ENCODE results near the gene GDPD5.

Gene GDPD5

DNA sequence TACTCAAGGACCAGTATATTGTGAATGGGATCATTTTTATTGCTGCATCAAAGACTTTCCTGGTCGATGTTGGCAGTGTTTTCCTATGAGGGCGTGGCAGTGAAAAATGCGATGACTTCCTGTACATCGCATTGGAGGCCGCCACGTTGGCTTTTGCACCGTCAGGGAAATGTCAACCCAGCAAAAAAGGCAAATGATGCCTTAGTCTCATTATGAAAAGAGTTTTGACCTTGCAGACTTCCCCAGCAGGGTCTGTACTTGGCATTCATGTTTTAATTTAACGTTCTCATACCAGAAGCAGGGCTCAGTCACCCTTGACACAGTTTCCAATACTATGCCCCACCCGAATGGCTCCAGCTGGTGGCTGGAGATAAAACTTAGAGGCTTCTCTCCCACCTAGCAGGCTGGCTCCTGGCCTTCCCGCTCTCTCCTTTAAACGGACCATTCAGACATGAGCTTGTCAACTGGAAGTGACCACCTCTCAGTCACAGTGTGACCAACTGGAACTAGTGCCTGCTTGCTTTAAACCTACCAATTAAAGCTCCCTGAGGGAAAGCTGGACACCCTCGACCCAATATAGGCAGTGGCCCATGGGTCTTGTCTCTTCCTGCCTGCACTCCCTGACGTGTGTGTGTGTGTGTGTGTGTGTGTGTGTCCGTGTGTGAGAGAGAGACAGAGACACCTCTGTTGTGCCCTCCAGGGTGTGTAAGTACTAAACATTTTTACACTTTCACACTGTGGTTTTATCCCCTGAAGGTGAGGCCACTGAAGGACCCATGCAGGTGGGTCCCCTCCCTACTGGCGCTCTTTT, 8.7 kb upstream of the GDPD5 start:
- DNase-seq = no peak

- DNase-seq = no peak
These were observed 8.1 kb upstream of the GDPD5 start for GRCh38 chr11:75533896-75534258.

- peak; percentile 89 to 94 for DNase-seq
These were observed 6.7 kb upstream of the GDPD5 start for GRCh38 chr11:75532200-75533048.

DNA sequence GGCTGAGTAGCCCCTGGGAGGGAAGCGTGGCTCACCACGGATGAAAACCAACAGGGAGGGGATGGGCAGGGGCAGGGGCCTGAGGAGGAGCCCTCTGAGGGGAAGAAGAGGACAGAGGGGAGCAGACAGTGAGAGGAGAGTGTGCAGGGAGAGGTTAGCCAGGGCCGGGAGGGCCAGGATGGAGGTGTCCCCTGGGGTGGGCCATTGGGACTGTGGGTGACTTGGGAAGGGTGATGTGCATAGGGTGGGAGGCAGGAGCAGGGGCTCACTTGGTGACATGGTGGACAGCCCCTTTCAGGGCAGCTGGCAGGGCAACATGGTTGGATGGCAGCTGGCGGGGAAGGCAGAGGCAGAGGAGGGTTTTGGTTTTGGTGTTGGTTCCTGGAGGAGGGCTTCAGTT, 5.6 kb upstream of the GDPD5 start:
- no peak for DNase-seq

GRCh38 chr11:75530577-75530976, 4.8 kb upstream of the GDPD5 start:
- DNase-seq = no peak

DNA sequence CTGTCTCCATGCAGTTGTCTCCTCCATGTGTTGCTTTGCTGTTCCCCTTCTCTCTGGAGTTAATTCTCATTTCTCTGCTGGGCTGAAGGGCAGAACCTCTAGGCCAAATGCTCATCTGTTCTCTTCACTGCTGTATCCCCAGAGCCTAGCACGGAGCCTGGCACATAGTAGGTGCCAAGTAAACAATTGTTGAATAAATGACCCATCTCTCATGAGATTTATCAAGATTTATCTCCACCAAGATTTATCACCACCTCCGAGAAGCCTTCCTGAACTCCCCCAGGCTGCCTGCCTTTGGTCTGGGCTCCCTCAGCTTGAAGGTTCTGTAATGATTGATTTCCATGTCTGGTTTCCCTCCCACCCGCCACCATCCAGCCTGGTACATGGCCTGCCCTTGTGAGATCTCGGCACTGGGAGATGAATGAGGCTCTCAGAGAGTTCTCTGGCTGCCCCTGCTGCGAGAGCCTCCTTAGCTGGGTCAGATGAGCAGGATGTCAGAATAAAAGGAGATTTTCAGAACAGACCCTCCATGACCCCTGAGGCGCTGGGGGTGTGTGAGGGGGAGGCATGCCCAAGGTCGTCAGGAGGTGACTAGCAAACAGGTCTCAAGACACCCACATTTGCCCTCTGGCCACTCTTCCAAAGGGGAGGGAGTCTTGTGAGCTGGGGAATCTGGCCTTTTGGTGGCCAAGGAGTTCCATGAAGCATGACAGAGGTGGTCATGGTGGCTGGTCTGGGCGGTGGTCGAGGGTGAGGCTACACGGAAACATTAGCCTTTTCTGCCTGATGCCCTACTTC, 2.4 kb upstream of the GDPD5 start:
- no peak for DNase-seq

DNA sequence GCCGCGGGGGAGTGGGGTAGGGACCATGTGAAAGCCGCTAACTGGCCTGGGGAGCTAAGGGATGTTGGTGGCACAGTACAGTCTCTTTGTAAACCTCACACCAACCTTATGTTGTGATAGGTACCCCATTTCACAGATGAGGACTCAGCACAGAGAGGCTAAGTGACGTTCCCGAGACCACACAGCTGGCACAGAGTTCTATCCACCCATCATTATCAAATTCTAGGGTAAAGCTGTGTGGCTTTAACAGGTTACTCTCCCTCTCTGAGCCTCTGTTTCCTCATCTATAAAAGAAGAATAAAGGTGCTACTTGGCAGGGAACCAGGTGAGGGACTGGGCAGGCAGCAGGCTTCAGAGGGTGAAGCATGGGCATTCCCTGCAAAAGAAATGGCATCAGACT, 1.4 kb upstream of the GDPD5 start:
- DNase-seq = no peak

GRCh38 chr11:75526192-75526541, 426 bp upstream of the GDPD5 start:
- DNase-seq = no peak

GRCh38 chr11:75524665-75525432, 892 bp downstream of the GDPD5 start:
- peak; percentile 45 to 49 for DNase-seq

DNA sequence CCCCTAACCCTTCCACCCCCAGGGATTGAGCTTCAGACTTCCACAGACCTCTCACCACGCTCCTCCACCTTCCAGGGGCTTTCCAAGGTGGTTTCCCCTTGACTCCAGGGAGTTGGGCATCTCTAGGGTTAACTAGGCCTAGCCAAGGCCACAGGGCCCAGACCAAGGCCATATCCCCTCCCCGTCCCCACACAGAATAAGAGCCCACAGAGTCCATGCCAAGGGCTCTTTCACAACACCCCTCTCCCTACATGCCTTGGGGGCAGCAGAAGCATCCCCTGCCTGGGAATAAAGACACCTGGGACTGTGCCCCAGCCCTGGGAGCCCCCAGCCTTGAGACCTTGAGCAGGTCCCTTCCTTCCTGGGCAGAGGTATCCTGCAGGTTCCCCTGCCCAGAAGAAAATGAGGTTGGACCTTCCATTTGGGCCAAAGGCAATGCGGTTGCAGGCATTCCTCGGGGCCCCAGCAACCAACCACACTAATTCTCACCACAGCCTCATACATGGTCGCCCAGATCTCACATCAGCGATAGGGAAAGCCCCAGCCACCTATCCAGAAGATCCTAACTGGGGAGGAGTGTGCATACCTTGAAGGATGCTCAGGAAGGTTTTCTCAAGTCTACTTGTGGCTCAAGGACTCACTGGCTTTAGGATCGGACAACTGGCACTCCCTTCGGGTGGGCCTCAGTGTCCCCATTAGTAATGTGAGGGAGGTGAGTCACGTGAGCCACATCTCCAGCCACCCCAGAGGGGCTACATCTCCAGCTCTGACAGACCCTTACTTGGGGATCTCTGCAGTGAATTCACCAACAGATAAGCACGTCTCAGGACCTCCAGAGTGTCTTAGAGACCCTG, 1.7 kb downstream of the GDPD5 start:
- peak; percentile 29 to 39 for DNase-seq

DNA sequence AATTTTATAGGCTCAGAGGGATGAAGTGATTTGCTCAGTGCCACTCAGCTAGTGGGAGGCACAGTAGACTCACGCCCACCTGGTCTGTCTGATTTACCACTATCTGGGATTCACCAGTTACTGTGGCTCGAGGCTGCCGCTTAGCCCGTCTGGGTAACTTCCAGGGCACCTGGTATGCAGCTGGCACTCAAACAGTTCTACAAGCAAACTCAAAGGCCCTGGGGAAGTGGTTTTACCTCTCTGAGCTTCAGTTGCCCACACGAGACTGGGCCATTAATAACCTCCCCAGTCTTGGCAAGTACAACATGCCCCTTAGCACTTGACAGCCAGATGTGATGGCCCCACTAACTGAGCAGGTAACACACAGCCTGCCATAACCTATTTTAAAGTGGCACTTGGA, 2.6 kb downstream of the GDPD5 start:
- DNase-seq = no peak

GRCh38 chr11:75522286-75523044, 3.3 kb downstream of the GDPD5 start:
- DNase-seq = no peak

- DNase-seq = no peak
These were observed 5.1 kb downstream of the GDPD5 start for GRCh38 chr11:75520688-75521087.

DNA sequence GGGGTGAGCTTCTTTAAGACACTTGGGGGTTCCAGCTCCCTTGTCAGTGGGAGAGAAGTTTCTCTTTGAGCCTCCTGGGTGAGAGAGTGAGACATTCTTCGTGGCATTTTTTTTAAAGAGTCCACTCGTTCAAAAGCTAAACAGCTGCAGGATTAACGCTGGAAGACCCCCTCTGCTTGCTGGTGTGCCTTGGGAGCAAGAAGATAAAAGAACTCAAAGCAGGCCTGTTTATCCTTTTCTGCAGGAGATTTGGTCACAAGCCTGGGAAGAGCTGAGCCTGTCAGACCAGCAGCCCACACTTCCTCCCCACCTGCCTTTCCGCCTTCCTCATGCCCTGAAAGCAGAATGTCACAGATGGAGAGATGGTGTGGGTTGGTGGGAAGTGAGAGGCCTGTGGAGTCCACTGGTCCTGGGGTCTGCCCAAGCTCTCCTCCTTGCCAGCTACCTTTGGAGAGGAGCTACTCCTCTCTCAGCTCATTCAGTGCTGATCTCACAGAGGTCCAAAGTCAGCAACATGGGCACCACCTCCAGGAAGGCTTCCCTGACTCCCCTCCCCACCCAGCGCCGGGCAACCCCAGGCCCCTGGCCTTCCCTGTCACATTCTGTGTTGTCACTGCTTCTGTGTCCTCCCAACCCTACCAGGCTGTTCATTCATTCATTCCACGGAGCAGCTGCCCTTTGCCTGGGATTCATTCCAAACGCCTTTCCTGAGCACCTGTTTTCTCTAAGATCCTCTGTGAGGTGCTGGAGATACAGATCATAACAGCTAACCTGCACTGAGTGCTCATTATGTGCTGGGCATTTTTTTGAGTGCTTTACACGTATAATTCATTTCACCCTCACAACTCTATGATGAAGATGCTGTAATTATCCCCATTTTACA, 6.7 kb downstream of the GDPD5 start:
- DNase-seq = no peak

GRCh38 chr11:75518204-75518549, 7.6 kb downstream of the GDPD5 start:
- no peak for DNase-seq

- no peak for DNase-seq
These were observed 8.9 kb downstream of the GDPD5 start for GRCh38 chr11:75516886-75517285.

DNA sequence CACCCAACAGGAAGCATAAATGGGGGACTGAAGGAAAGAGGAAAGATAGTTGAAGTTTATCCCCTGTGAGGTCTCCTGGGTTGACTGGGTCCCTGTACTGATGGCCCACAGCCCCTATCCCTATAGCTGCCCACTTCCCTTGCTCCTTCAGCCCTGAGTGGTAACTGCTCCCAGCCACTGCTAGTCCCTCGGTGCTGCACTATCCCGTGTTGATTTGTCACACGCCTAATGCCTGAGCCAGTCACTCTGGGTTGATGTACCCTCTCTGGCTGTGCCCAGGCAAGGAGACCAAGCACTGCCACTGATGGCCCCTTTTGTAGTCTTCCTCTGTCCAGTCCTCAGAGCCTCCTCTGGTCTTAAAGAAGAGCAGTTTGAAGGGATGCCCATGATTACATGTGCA, 9.6 kb downstream of the GDPD5 start:
- DNase-seq = no peak

DNA sequence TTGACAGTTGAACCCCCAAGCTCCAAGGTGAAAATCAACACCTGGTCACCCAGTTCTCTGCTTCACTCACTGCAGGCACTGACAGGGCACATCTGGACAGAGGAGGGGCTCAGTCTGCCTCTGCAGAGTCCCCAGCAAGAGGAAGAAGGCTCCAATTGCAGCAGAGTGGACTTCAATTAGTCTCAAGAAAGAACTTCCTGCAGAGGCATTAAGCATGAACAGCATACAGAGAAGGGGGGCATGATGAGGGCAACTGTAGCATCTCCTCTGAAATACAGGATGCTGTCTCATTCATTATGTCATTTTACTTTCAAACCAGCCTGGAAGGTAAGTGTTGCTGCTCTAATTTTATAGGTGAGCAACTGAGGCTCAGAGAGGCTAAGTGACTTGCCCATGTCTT, 11.1 kb downstream of the GDPD5 start:
- no peak for DNase-seq

- no peak for DNase-seq
These were observed 12.5 kb downstream of the GDPD5 start for GRCh38 chr11:75513250-75513649.

- no peak for DNase-seq
These were observed 15.1 kb downstream of the GDPD5 start for GRCh38 chr11:75510723-75511019.
